H1 (cell line): ENCODE measurements around the gene RTKN. TPM values are rescaled to one million over a fixed set of nuclear protein-coding genes. Genes with fewer than 3 reads are reported as not detected.

Experiments used
- FOSL1 ChIP-seq: IDR thresholded peaks from 2 replicates; pipeline ENCODE4 v1.6.1; 2011; ENCODE audit warnings: mild to moderate bottlenecking, low read depth, low read length, moderate library complexity; ENCODE audit not compliant: insufficient read depth
- polyA plus RNA-seq, 7 experiments: library from polyadenylated mRNA; depleted of rRNA in 3 of 7; stranded (reverse) in 5 of 7; unstranded in 2 of 7; fragments of >200 nt in 5 of 7; fragments of 200-250 nt in 2 of 7; gene quantifications; 1 replicate in 5 of 7; 2 replicates in 1 of 7; 4 replicates in 1 of 7; pipeline versions ENCODE4 v1.2.1 to v1.2.3, GENCODE V29; 2011 to 2013; ENCODE audit warnings: missing spikeins in 2 of 7, mixed read lengths in 2 of 7
- total RNA-seq: library from RNA; stranded (reverse); fragmentation: NEBNext Ultra II Directional; extraction: Animal tissue kit (Norgen Biotek cat#: 25700); gene quantifications from 2 replicates; pipeline ENCODE4 v1.2.1, GENCODE V29; 2021

The RTKN gene
- total and polyA plus RNA-seq, 2 of the 8 experiments (the other 6 are each of a cell fraction or from before 2014, with no cell fraction given), result 40.2 to 54.1 TPM

DNA sequence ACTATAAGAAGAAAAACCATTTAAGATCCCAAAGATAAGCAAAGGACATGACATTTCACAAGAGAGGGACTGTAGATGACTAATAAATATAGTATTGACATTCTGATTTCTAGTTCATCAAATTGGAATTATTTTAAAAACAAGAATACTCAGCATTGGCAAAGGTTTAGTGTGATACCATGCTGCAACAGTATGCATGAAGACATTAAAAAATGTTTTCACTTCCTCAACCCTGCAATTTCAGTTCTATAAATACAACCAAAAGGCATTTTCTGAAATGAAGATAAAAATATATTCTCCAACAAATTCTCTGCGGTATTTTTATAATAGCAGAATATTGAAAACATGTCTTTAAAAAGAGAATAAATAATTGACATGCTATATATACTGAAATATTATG is 22.4 kb downstream of the RTKN start (continued):
- TF ChIP-seq FOSL1, result no peak
